HEK293 (cell line): ENCODE data around the gene GUCA1A.
A peak's percentile ranks its signal among the peaks of the same experiment; 100 is the strongest.

Experiments used
- CTCF ChIA-PET: fragments of 350-600 bp; formaldehyde crosslinking; extraction: SDS; loops from one replicate; lab custom pipeline; 2021; ENCODE audit warnings: antibody characterized with exemption; lab: Yijun Ruan, JAX
- POLR2A ChIA-PET: fragments of 300-600 bp; formaldehyde crosslinking; extraction: SDS; loops from one replicate; lab custom pipeline; 2020; ENCODE audit warnings: antibody characterized with exemption, inconsistent platforms; lab: Yijun Ruan, JAX
- H3K27ac ChIP-seq: fragments of 200-500 bp; sonication (Bioruptor generic); 2 replicates; pipeline ENCODE4 v1.5.1; 2014; ENCODE audit warnings: low read depth, low read length, control low read depth, inconsistent platforms; ENCODE audit errors: extremely low read depth
- H3K36me3 ChIP-seq, 2 experiments: fragments of 200-500 bp in 1 of 2; sonication (Bioruptor generic) in 1 of 2; 1 replicate in 1 of 2; 2 replicates in 1 of 2; pipeline ENCODE4 v1.5.1; 2014 to 2017; ENCODE audit warnings: inconsistent platforms in 2 of 2, low read length in 2 of 2; ENCODE audit not compliant: control insufficient read depth in 2 of 2, insufficient read depth in 1 of 2
- H3K4me1 ChIP-seq: fragments of 200-500 bp; sonication (Bioruptor generic); 2 replicates; pipeline ENCODE4 v1.5.1; 2014; ENCODE audit warnings: mild to moderate bottlenecking, low read length, inconsistent platforms; ENCODE audit not compliant: control insufficient read depth, insufficient read depth
- H3K4me3 ChIP-seq: 2 replicates; pipeline ENCODE4 v1.5.1; 2011; ENCODE audit warnings: low read depth, mild to moderate bottlenecking, control low read depth, low read length, moderate library complexity
- H3K9me3 ChIP-seq: fragments of 200-500 bp; sonication (Bioruptor generic); 2 replicates; pipeline ENCODE4 v1.5.1; 2014; ENCODE audit warnings: low read depth, low read length, inconsistent platforms; ENCODE audit not compliant: control insufficient read depth, insufficient read depth
- EGR2 ChIP-seq: fragments of 450-650 bp; formaldehyde crosslinking; IDR thresholded peaks from 2 replicates; pipeline ENCODE4 v1.5.1; 2016; ENCODE audit warnings: low read depth, missing biosample characterization, missing genetic modification characterization
- HOXA7 ChIP-seq: sonication (generic); formaldehyde crosslinking; IDR thresholded peaks from 2 replicates; pipeline ENCODE4 v1.8.1; 2022; ENCODE audit warnings: missing genetic modification reagents, borderline replicate concordance
- KLF1 ChIP-seq: fragments of 450-650 bp; formaldehyde crosslinking; IDR thresholded peaks from 2 replicates; pipeline ENCODE4 v1.5.1; 2016; ENCODE audit warnings: missing biosample characterization, missing genetic modification characterization
- SCRT2 ChIP-seq: fragments of 450-650 bp; formaldehyde crosslinking; IDR thresholded peaks from 2 replicates; pipeline ENCODE4 v1.5.1; 2016; ENCODE audit warnings: missing biosample characterization, missing genetic modification characterization
- TRIM28 ChIP-seq: IDR thresholded peaks from 2 replicates; pipeline ENCODE4 v1.6.1; 2011; ENCODE audit warnings: low read length, control low read depth, borderline replicate concordance
- ZEB2 ChIP-seq: fragments of 450-650 bp; formaldehyde crosslinking; IDR thresholded peaks from 2 replicates; pipeline ENCODE4 v1.5.1; 2016; ENCODE audit warnings: missing biosample characterization, missing genetic modification characterization
- ZFHX2 ChIP-seq: fragments of 450-650 bp; formaldehyde crosslinking; conservative IDR thresholded peaks from 2 replicates; pipeline ENCODE4 v1.5.1; 2016; ENCODE audit warnings: missing biosample characterization, missing genetic modification characterization
- ZIC2 ChIP-seq: fragments of 450-650 bp; formaldehyde crosslinking; IDR thresholded peaks from 2 replicates; pipeline ENCODE4 v1.5.1; 2016; ENCODE audit warnings: missing biosample characterization, missing genetic modification characterization
- ZNF133 ChIP-seq: fragments of 450-650 bp; formaldehyde crosslinking; IDR thresholded peaks from 2 replicates; pipeline ENCODE4 v1.5.1; 2016; ENCODE audit warnings: missing biosample characterization, missing genetic modification characterization
- ZNF280D ChIP-seq: fragments of 450-650 bp; formaldehyde crosslinking; IDR thresholded peaks from 2 replicates; pipeline ENCODE4 v1.5.1; 2016; ENCODE audit warnings: missing biosample characterization, missing genetic modification characterization
- ZNF354C ChIP-seq: fragments of 450-650 bp; formaldehyde crosslinking; IDR thresholded peaks from 2 replicates; pipeline ENCODE4 v1.5.1; 2016; ENCODE audit warnings: missing biosample characterization, missing genetic modification characterization, low read depth, borderline replicate concordance
- ZNF366 ChIP-seq: fragments of 450-650 bp; formaldehyde crosslinking; conservative IDR thresholded peaks from 2 replicates; pipeline ENCODE4 v1.5.1; 2016; ENCODE audit warnings: missing biosample characterization, missing genetic modification characterization
- ZNF404 ChIP-seq: fragments of 450-650 bp; formaldehyde crosslinking; IDR thresholded peaks from 2 replicates; pipeline ENCODE4 v1.5.1; 2017; ENCODE audit warnings: missing biosample characterization, missing genetic modification characterization
- ZNF513 ChIP-seq: fragments of 450-650 bp; IDR thresholded peaks from 2 replicates; pipeline ENCODE4 v1.5.1; 2018; ENCODE audit warnings: missing biosample characterization, missing genetic modification characterization
- ZNF580 ChIP-seq: fragments of 450-650 bp; formaldehyde crosslinking; IDR thresholded peaks from 2 replicates; pipeline ENCODE4 v1.5.1; 2016; ENCODE audit warnings: missing biosample characterization, missing genetic modification characterization

The GUCA1A gene

GRCh38 chr6:42173101-42173500, at the start of gene GUCA1A:
Gene GUCA1A, plus strand, starts transcription at chr6:42173364. Its CDS starts 250 bp downstream, at chr6:42173614.
- ChIA-PET CTCF (interaction anchor here (0.7 to 0.9 kb wide), 2 partner anchors 41 to 1213 kb away, joined by 3 read pairs; no protein-coding TSS in a partner anchor), POLR2A (no interaction called here)

GRCh38 chr6:42123379-42124103, 49.6 kb upstream of the GUCA1A start:
- ChIA-PET CTCF (interaction anchor here (0.7 to 1.1 kb wide), 2 partner anchors 19 to 91 kb away, joined by 3 to 4 read pairs; partner anchors contain the start of gene C6orf132), POLR2A (interaction anchor here (0.9 to 1.0 kb wide), 2 partner anchors 10 to 73 kb away, joined by 3 read pairs; no protein-coding TSS in a partner anchor)
- Histone ChIP-seq H3K4me1 (no peaks in the 10 kb centered on the region), H3K27ac (no peak overlapping the region), H3K36me3 (peaks cover 0 to 8% of the 10 kb centered on the region in 2 experiments; a peak in 2 of 3 replicates), H3K9me3 (no peaks in the 10 kb centered on the region), H3K4me3 (no peak overlapping the region)
- TF ChIP-seq ZNF513 (tag by site-specific recombination) (peak; percentile 48; the same call in 1 of the 2 replicates), ZNF354C (tag by site-specific recombination) (no peak), ZNF366 (tag by site-specific recombination) (peak; percentile 57; the same call in 1 of the 2 replicates), ZEB2 (tag by site-specific recombination) (no peak)

More at GRCh38 chr6:42173101-42173500, at the start of gene GUCA1A:
- TF ChIP-seq ZNF280D (tag by site-specific recombination) (no peak), TRIM28 (no peak), HOXA7 (CRISPR knock-in tag) (no peak), ZNF404 (tag by site-specific recombination) (no peak), ZNF133 (tag by site-specific recombination) (no peak)
- H3K4me3 ChIP-seq = no peak within 1 kb of the TSS
- H3K4me1 ChIP-seq = no peaks in the 10 kb centered on the region
- no peaks in the 10 kb centered on the region for H3K36me3 ChIP-seq
- no peaks in the 10 kb centered on the region for H3K9me3 ChIP-seq
- no peak within 1 kb of the TSS for H3K27ac ChIP-seq

GRCh38 chr6:42124223-42124836, 48.8 kb upstream of the GUCA1A start:
- ChIA-PET POLR2A (interaction anchor here (0.9 to 1.0 kb wide), 2 partner anchors 9 to 73 kb away, joined by 3 read pairs; no protein-coding TSS in a partner anchor), CTCF (interaction anchor here (0.7 to 1.1 kb wide), 2 partner anchors 18 to 90 kb away, joined by 3 to 4 read pairs; partner anchors contain the start of gene C6orf132)
- Histone ChIP-seq H3K4me1 (no peaks in the 10 kb centered on the region), H3K9me3 (no peaks in the 10 kb centered on the region), H3K36me3 (peaks cover 0 to 8% of the 10 kb centered on the region in 2 experiments; a peak in 2 of 3 replicates), H3K27ac (no peak overlapping the region), H3K4me3 (no peak overlapping the region)
- TF ChIP-seq ZIC2 = no peak
- peak; percentile 72 for TF ChIP-seq ZFHX2 (tag by site-specific recombination)
- TF ChIP-seq EGR2 (tag by site-specific recombination) = peak; percentile 38; the same call in 1 of the 2 replicates
- no peak for TF ChIP-seq ZNF580 (tag by site-specific recombination)
- no peak for TF ChIP-seq ZNF354C (tag by site-specific recombination)
- peak; percentile 54 for TF ChIP-seq SCRT2 (tag by site-specific recombination)
- peak; percentile 83 for TF ChIP-seq KLF1 (tag by site-specific recombination)
